Globus pallidus (tissue), 1 donor: ENCODE measurements around the gene NCR3LG1.

Source experiments
- DNase-seq: peaks from one replicate; pipeline ENCODE4 v3.0.0-alpha.2; 2015; ENCODE audit warnings: low spot score

NCR3LG1 gene

GRCh38 chr11:17394743-17395390 is 43.3 kb downstream of the NCR3LG1 start:
- no peak for DNase-seq

GRCh38 chr11:17395554-17395961 is 44.0 kb downstream of the NCR3LG1 start:
- DNase-seq = no peak

- no peak for DNase-seq
Observed at GRCh38 chr11:17395978-17396377, 44.4 kb downstream of the NCR3LG1 start.

- no peak for DNase-seq
Observed at GRCh38 chr11:17396598-17397310, 45.2 kb downstream of the NCR3LG1 start.

- no peak for DNase-seq
Observed at GRCh38 chr11:17397311-17398002, 45.9 kb downstream of the NCR3LG1 start.

- no peak for DNase-seq
Observed at GRCh38 chr11:17399236-17399635, 47.6 kb downstream of the NCR3LG1 start.

- no peak for DNase-seq
Observed at GRCh38 chr11:17400048-17400775, 48.6 kb downstream of the NCR3LG1 start.

GRCh38 chr11:17401316-17401715 is 49.7 kb downstream of the NCR3LG1 start:
- no peak for DNase-seq

- DNase-seq = no peak
Observed at GRCh38 chr11:17401841-17402240, 50.2 kb downstream of the NCR3LG1 start.

GRCh38 chr11:17402486-17402885 is 50.9 kb downstream of the NCR3LG1 start:
- DNase-seq = no peak

GRCh38 chr11:17403980-17404759 is 52.6 kb downstream of the NCR3LG1 start:
- DNase-seq = no peak

- DNase-seq = peak; percentile 70
Observed at GRCh38 chr11:17405232-17406005, 53.8 kb downstream of the NCR3LG1 start.

- no peak for DNase-seq
Observed at GRCh38 chr11:17406082-17406817, 54.6 kb downstream of the NCR3LG1 start.

GRCh38 chr11:17406818-17407149 is 55.2 kb downstream of the NCR3LG1 start:
- no peak for DNase-seq

- DNase-seq = no peak
Observed at GRCh38 chr11:17407575-17407974, 56.0 kb downstream of the NCR3LG1 start.

GRCh38 chr11:17408026-17408425 is 56.4 kb downstream of the NCR3LG1 start:
- DNase-seq = no peak

GRCh38 chr11:17408641-17409040 is 57.0 kb downstream of the NCR3LG1 start:
- no peak for DNase-seq

- no peak for DNase-seq
Observed at GRCh38 chr11:17410606-17411379, 59.2 kb downstream of the NCR3LG1 start.

GRCh38 chr11:17411418-17411817 is 59.8 kb downstream of the NCR3LG1 start:
- DNase-seq = no peak
